SIG-M5 (cell line): ENCODE data around the gene TANGO2.

ENCODE experiments used
- DNase-seq: peaks from one replicate; lab custom pipeline; 2025; lab: John Stamatoyannopoulos, UW

TANGO2 gene

DNA sequence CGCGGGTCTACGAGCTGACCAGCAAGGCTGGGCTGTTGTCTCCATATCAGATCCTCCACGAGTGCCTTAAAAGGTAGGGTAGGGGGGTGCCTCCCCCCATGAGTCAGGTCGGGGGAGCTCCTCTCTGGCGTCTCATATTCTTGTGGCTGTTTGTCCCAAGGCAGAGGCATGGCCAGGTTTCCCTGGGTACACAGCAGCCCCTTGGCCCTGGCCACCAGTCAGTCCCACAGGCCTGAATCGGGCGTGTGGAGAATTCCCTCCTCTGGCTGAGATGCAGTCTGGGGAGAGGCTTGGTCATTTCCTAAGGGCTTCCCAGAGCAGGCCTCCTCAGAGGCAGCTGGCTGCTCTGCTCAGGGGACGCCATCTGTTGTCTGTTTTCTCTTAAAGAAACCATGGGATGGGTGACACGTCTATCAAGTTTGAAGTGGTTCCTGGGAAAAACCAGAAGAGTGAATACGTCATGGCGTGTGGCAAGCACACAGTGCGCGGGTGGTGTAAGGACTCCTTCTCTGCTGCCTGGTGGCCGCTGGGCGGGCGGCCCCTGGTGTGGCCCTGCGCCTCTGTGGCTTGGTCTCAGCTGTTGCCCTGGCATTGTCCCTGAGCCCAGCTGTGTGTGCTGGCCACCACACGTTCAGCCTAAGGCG lies 85.4 kb downstream of the TANGO2 start:
- DNase-seq: no peak

DNA sequence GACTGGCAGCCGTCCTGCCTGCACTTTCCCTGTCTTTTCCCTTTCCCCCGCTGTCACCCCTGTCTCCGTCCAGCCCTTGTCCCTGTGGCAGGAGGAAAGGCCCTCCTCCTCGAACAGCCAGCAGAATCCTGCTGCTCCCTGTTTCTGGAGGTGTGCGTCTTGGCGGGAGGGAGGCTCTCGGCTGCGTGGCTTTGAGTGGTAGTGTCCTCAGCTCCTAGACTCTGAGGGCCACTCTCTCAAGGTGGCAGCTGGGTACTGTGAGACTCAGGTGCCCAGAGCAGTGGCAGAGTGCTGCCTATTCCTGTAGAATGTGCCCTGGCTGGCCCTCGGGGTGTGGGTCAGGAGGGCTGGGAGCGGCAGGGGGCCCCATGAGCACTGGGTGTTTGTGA lies 85.9 kb downstream of the TANGO2 start:
- no peak for DNase-seq

DNA sequence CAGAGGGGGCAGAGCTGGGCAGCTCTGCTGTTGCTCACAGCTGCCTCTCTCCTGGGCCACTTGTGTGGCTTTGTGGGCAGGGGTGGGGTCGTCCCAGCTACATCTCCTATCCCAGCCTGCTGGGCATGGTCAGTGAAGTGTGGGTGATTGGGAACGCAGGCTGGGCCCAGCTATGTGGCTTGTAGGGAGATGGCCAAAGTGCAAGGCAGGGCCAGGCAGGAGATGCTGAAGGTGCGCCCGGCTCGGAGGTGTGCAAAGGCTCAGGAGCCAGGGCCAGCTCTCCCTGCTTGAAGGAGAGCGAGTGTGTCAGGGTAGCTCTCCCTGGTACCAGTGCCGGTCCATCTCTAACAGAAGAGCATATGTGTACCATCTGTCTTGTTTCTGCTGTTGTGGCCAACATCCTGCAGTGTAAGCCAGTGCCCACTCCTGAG lies 86.6 kb downstream of the TANGO2 start:
- no peak for DNase-seq

DNA sequence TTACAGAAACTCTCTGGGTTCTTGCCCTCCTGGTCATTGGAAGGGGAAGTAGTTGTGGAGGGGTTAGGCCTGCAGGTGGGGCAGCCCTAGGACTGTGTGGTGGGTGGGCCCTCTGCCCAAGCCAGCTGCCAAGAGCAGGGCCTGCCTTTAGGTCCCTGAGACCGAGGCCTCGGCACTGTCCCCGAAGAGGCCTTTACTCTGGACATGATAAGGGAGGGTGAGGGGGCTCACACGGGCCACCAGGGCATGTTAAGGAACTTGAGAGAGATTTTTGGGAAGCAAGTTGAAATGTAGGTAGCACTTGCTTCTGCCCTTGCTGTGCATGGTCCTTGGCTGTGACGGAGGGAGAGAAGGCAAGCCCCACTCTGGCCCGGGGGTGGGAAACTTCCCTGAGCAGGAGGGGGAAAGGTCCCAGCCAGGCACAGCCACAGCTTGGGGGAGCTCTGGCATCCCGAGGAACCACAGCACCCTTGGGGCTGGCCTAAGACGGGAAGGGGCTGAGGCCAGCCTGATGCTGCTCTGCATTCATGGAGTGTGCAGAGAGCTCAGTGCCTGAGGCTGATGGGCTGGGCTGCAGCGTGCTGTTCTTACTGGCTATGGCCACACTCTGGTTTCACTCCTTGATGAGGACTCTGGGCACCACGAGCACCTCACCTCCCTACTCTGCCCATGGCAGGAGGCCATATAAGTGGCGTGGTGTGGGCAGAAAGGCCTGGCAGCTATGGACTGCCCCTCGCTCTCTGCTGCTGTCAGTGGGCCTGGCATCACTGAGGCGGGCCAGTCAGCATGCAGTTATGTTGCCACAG lies 87.2 kb downstream of the TANGO2 start:
- DNase-seq: no peak

DNA sequence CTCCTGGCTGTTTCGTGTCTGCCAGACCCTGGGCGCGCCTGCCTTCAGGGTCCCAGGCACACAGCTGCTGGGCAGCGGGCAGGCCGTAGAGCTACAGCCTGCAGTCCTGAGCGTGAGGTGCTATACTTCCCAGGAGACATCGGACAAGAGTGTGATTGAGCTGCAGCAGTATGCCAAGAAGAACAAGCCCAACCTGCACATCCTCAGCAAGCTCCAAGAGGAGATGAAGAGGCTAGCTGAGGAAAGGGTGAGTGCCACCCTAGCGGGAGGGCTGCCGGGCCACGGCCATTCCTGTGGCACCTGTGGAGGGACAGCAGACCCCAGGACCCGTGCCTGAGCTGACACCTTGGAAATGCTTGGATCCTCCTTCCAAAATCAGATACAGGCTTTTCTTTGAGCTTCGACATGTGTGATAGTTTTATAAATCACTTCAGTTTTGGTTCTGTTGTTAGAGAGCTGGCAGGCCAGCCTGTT lies 87.9 kb downstream of the TANGO2 start:
- DNase-seq: no peak

DNA sequence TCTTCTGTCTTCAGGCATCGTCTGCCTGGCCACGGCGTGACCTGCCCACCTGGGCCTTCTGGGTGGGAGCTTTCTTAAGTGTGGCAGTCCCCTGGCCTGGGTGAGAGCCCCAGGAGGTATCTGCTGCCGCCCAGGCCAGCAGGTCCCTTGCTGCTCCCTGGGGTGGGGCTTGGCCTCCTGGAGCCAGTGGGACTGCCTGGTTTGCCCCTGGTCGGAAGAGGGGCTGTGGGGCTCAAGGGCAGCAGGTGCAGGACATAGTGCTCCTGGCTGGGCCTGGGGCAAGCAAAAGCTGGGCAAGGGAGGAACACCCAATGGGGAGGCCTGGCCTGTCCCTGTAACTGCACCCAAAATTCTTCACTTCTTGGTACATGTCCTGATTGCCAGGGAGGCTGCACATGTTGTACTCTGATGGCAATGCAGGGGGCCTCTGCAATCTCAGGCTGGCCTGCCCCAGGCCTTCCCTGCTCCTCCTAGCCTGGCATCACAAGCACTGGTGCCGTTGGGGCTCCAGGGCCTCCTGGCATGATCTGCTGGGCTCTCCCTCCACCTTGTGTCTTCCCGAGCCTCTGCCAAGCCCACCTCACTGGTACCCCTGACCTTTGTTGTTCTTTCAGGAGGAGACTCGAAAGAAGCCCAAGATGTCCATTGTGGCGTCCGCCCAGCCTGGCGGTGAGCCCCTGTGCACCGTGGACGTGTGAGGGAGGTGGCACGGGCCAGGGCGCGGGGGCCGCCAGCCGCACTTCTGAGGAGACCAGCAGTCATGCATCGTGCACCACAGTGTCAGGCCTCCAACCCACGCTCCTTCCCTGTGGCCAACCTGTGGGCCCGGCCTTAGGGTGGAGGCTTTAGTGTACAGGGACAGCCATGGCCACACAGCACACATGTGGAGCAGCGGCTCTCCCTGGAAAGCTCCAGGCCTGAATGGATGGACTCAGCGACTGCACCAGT lies 88.8 kb downstream of the TANGO2 start:
- no peak for DNase-seq

DNA sequence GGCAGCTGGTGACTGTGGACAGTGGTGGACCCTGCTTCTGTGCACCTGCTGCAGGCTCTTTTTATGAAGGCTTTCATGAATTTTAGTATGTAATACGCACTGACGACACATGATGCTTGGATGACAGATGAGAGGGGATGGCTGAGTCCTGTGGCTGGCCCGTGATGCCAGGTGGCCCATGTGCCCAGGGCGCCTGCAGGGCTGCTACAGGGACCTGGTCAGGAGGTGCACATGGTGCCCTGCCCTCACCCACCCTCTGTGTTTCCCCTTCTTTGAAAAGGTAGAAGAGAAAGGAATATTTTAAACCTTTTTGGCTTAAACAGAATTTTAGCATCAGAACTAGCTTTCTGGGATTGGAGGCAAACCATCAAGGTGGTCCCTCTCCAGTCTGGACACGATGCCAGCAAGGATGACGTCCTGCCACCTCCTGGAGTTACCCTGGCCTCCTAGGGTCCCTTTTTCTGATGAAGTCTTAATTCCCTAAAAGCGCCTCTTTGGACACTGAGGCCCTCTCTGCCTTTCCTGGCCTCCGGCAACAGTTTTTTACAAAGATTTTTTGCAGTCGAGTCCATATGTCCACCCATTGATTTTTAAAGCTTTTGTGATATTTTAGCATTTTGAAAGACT lies 89.6 kb downstream of the TANGO2 start:
- DNase-seq: no peak

DNA sequence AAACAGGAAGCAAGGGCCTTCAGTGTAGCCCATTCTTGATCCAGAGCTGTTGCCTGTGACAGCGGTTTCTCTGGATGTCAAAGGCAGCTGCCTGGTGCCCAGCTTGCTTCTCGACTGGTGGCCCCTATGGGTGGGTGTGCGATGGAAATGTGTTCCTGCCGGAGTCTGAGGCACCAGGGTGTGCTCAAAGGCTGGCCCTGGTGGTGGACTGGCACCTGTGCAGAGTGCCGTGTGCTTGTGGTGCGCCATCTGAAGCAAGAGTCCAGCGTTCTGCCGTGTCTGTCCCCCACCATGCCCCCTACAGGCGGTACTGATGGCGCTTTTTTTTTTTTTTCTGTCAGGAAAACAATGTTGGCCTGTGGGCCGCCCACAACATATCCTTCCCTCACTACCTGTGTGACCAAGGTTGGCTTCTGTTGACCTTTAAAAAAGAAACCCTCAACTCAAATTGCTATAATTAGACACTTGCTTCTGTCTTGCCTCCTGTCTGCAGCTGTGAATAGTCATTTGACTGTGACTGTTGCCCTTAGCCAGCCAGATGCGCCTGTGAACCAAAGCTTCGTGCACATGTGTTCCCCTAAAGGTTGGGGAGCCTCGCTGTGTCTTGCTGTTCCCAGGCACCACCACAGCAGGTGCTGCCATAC lies 90.3 kb downstream of the TANGO2 start:
- no peak for DNase-seq

DNA sequence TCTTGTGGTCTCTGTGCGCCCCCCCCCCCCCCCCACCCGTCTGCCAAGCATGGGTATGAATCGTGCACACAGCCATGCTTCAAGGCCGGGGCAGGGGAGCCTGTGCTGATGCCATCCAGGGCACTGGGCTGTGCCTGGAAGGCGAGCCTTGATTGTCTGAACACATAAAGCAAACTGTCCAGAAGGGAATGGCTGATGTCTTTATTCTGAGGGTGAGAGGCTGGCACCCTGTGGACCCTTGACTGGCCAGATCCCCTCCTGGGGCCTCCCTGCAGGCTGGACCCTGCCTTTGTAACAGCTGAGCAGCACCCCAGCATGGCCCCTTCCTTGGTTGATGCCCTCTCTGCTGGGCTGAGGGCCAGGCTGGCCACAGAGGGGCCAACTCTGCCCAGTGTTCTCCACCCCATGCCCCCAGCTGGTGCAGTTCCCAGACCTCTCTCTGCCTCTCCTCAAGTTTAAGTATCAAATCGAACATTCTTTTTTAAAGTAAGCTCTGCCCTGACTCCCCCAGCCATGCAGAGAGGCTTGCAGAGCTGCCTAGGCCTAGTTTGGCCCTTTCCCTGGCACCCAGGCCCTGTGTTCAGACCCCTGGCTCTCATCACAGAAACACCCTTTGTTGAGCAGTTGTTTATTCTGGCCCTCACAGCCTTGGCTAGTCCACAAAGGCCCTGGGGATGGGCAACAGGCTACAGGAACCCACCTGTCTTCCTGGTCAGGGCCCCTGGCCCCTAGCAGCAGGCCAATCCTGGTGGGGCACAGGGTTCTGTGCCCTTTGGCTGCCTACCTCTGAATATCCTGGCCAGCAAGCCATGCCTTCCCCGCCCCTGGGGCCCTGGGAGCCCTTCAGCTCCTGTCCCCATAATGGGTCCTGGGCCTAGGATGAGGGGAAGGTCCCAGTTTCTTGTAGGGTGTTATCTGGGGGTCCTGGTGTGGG lies 91.0 kb downstream of the TANGO2 start:
- no peak for DNase-seq

DNA sequence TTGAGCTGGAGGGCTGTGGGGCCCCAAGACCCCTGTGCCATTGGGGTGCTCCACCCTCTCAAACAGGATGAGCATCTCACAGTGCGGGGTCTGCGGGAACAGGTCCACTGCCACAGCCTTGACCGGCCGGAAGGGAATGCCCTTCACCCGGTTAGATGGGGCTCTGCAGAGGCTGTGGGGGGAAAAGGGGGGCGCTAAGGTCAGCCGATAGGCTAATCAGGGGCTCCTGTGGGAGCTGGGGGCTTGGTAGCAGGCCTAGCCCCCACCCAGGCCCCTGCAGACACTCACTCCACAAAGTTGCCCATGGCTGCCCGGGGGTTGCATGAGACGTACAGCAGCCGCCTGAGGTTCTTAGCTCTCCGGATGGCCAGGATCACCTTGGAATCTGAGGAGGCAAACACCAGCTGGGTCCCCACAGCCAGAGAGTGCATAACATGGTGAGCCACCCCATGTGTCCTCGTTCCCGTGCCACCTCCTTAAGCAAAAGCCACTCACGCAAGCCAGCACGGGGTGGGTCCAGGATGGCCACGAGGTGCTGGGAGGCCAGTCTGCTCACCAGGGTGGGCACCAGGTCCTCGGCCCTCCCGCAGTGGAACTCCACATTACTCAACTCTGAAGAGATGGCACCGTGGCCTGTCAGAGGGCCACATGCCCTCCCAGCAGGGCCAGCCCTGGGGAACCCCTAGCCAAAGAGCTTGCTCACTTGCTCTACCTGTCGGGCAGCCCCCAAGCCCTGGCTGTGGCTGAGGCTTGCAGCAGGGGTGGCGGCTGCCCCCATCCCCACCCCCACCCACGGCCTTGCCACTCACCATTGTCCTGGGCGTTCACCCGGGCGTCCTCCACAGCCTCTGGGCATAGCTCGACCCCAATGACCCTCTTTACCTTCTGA lies 92.0 kb downstream of the TANGO2 start:
- DNase-seq: no peak

DNA sequence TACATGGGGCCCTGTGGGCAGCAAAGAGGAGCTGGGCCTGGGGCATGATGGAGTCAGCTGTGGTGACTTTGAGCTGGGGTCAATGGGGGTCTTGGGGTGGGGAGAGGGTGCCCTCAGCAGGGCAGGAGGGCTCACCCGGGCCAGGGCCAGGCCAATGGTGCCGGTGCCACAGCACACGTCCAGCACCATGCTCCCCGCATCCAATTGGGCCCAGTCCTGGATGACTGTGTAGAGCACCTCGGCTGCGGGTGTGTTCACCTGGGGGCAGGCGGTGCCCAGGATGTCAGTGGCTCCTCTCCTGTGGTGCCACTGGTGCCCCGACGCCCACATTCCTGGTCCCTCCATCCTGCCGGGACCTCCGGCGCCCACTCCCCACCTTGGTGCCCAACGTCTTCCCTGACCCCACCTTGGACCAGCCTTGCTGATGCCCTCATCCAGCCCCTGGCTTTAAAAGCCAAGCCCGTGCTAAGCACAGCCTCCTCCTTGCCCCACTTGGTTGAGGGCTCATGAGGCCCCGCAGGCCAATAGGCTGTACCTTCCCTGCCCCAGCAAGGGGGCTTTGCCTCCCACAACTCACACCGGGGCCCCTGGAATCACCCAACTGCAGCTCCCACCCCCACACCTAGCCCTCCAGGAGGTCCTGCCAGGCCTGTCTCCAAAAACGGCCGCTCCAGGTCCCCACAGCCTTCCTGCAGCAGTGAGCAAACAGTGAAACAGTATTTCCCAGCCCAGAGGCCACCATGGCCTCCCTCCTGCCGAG lies 92.8 kb downstream of the TANGO2 start:
- DNase-seq: no peak

DNA sequence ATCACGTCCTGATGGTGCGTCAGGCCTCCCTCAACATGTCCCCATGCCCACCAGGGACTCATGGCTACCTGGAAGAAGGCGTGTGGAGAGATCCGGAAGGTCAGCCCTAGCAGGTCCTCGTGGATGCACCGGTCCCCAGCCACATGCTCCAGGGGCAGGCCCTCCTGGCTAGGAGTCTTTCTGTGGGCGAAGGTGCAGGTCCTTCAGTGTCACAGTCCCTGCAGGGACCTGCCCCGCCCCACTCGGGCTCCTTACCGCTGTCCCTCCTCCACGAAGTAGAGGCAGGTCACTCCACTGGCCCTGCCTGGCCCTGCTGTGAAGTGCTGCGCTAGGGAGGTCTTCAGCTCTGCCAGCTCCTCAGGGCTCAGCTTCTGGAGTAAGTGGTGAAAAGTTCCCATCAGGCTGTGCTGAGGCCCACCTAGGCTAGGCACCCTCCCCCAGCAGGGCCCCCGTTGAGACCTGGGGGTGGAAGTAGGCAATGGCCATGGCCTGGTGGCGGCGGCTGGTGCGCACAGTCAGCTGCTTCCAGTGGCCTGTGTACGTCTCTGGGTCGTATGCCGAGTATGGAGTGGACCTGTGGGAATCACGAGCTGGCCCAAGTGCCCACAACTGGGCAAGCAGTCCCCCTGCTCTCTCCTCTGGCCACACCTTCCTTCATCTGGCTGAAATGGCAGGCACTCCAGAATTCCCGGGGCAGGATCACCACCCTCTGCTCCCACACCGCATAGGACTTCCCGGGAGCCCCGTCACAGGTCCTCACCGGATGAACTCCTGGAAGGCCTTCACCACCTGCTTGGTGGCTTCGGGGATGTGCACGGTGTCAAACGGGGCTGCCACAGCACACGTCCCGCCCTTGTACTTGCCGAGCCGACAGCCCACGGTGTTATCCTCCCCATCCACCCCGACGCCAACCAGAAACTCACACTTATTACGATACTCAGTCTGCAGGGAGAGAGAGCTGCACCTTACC lies 93.9 kb downstream of the TANGO2 start:
- DNase-seq: no peak

DNA sequence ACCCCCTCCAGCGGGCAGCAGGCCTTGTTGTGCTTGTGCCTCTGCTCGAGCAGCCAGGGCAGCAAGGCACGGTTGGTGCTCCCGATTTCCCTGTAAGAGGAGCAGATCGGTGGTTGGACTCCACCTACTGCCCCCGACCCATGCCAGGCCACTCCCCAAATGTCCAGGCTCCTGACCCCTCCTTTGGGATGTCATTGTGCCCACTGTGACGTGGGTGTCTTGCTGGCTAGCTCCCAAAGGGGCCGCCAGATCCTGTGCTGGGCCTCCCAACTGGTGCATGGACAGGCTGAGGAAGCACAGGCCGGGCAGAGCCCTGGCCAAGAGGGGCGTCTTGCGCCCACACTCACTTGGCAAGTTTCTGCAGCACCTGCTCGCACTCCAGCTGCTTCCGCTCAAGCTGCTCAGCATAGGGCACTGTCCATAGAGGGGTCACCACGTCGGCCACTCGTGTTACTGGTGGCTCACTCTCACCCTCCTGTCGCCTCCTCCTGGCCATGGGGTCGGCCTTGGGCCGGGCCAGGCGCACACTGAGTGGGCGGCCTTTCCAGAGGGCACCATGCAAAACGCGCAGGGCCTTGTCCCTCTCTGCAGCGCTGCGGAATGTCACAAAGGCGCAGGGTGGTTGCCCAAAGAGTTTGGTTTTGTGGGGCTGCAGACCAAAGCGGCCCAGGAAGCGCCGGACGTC lies 94.9 kb downstream of the TANGO2 start, which contains the start of gene RANBP1:
RANBP1 (plus strand) TSS at position 414 of the 685 bp plus-strand sequence; CDS start at position 495, 81 bp downstream.
- no peak for DNase-seq

DNA sequence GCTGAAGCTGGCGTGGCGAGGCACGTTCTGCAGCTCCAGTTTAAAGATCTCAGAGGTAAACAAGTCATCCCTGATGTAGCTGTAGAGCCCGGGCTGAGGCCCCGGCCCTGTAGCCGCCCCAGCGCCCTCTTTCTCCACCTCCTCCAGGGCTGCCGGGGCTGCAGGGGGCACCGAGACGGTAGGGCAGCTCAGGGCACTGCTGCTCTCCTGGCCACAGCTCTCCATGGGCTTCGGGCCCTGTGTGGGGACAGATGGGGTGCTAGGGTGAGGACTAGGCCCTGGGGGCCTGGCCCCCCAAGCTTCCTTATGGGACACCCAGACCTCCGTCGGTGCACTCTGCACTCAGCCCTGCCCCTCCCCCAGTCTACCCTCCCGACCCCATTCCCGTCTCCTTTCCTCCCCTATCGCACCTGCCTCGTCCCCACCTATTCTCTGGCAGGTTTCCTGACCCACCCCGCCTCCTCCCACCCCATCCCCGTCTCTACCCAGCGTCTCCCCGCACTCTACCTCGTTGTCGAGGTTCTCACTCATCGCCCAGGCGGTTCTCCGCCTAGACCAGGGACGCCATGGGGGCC lies 95.6 kb downstream of the TANGO2 start:
- DNase-seq: no peak
